SK-N-SH (cell line): ENCODE data around the gene TLX2. TPM values are rescaled to one million over a fixed set of nuclear protein-coding genes. Genes with fewer than 3 reads are reported as not detected.

Experiments used
- CTCF ChIA-PET: fragments of 300-600, 350-600 bp; formaldehyde crosslinking; extraction: SDS; loops from one replicate; lab custom pipeline; 2021; lab: Yijun Ruan, JAX
- POLR2A ChIA-PET: fragments of 350-600 bp; sonication (Branson Sonifier 250); formaldehyde crosslinking; extraction: SDS; loops from one replicate; lab custom pipeline; 2020; ENCODE audit warnings: antibody characterized with exemption, inconsistent platforms; lab: Yijun Ruan, JAX
- DNase-seq: peaks from one replicate; pipeline ENCODE4 v3.0.0; 2012
- H2AFZ ChIP-seq: fragments of 200-600 bp; sonication (generic); 2 replicates; pipeline ENCODE4 v1.8.1; 2016; ENCODE audit warnings: antibody characterized with exemption, mild to moderate bottlenecking, low read depth
- H3F3A ChIP-seq: fragments of 200-600 bp; sonication (generic); replicated peaks from 2 replicates; pipeline ENCODE3; 2016; ENCODE audit warnings: antibody characterized with exemption, mild to moderate bottlenecking; ENCODE audit not compliant: insufficient read depth
- H3K27ac ChIP-seq, 2 experiments: fragments of 200-500 bp in 1 of 2; fragments of 200-600 bp in 1 of 2; sonication (Bioruptor generic) in 1 of 2; sonication (generic), shearing (Covaris generic) in 1 of 2; 2 replicates each; pipeline versions ENCODE4 v1.5.1 to v1.6.1; 2014 to 2016; ENCODE audit warnings: low read depth in 2 of 2, inconsistent platforms in 1 of 2, low read length in 1 of 2, mild to moderate bottlenecking in 1 of 2, mixed read lengths in 1 of 2
- H3K27me3 ChIP-seq: fragments of 200-600 bp; sonication (generic), shearing (Covaris generic); 2 replicates; pipeline ENCODE4 v1.6.1; 2016; ENCODE audit warnings: mixed run types; ENCODE audit not compliant: insufficient read depth
- H3K36me3 ChIP-seq, 2 experiments: fragments of 200-500 bp in 1 of 2; fragments of 200-600 bp in 1 of 2; sonication (Bioruptor generic) in 1 of 2; sonication (generic) in 1 of 2; replicated peaks in 1 of 2; 2 replicates each; pipeline versions ENCODE3 to v1.5.1; 2014 to 2016; ENCODE audit warnings: low read length in 1 of 2, mild to moderate bottlenecking in 1 of 2; ENCODE audit not compliant: insufficient read depth in 2 of 2, control insufficient read depth in 1 of 2
- H3K4me1 ChIP-seq, 2 experiments: fragments of 200-500 bp in 1 of 2; fragments of 200-600 bp in 1 of 2; sonication (Bioruptor generic) in 1 of 2; sonication (generic), shearing (Covaris generic) in 1 of 2; 2 replicates each; pipeline versions ENCODE4 v1.5.1 to v1.6.1; 2014 to 2016; ENCODE audit warnings: low read depth in 1 of 2, low read length in 1 of 2, mixed run types in 1 of 2; ENCODE audit not compliant: insufficient read depth in 2 of 2, control insufficient read depth in 1 of 2
- H3K4me2 ChIP-seq: fragments of 200-600 bp; sonication (generic), shearing (Covaris generic); 2 replicates; pipeline ENCODE4 v1.6.1; 2017; ENCODE audit warnings: mixed run types
- H3K4me3 ChIP-seq, 2 experiments: fragments of 200-500 bp in 1 of 2; fragments of 200-600 bp in 1 of 2; sonication (Bioruptor generic) in 1 of 2; sonication (generic), shearing (Covaris generic) in 1 of 2; 2 replicates each; pipeline versions ENCODE4 v1.5.1 to v1.8.1; 2014 to 2016; ENCODE audit warnings: low read depth in 2 of 2, inconsistent platforms in 1 of 2, low read length in 1 of 2, mild to moderate bottlenecking in 1 of 2, mixed read lengths in 1 of 2, moderate library complexity in 1 of 2
- H3K79me2 ChIP-seq: fragments of 200-600 bp; sonication (generic); 2 replicates; pipeline ENCODE4 v1.8.1; 2017; ENCODE audit warnings: mild to moderate bottlenecking; ENCODE audit not compliant: insufficient read depth
- H3K9ac ChIP-seq: fragments of 200-600 bp; sonication (generic); 2 replicates; pipeline ENCODE4 v1.6.1; 2017; ENCODE audit warnings: mixed run types
- H3K9me2 ChIP-seq: fragments of 200-600 bp; sonication (generic); 2 replicates; pipeline ENCODE4 v1.6.1; 2017; ENCODE audit warnings: mixed run types
- H3K9me3 ChIP-seq: fragments of 200-600 bp; sonication (generic); 2 replicates; pipeline ENCODE4 v1.6.1; 2017; ENCODE audit warnings: mixed run types, mild to moderate bottlenecking, moderate library complexity
- H4K20me1 ChIP-seq: fragments of 200-600 bp; sonication (generic); 2 replicates; pipeline ENCODE4 v1.6.1; 2017; ENCODE audit warnings: mild to moderate bottlenecking, mixed run types; ENCODE audit not compliant: insufficient read depth
- FOXJ3 ChIP-seq: sonication (generic); formaldehyde crosslinking; IDR thresholded peaks from 2 replicates; pipeline ENCODE4 v1.5.1; 2020; ENCODE audit warnings: mild to moderate bottlenecking, missing genetic modification reagents
- MXI1 ChIP-seq: IDR thresholded peaks from 2 replicates; pipeline ENCODE4 v1.6.1; 2012; ENCODE audit warnings: mild to moderate bottlenecking, low read depth, low read length, improper control_type of control experiment
- NFIC ChIP-seq: IDR thresholded peaks from 2 replicates; pipeline ENCODE4 v1.4.0; 2012; ENCODE audit warnings: borderline replicate concordance
- NRF1 ChIP-seq: IDR thresholded peaks from 2 replicates; pipeline ENCODE4 v1.6.1; 2012; ENCODE audit warnings: low read depth, mild to moderate bottlenecking, low read length
- TAF1 ChIP-seq: IDR thresholded peaks from 2 replicates; pipeline ENCODE4 v1.6.1; 2012; ENCODE audit warnings: low read depth, mild to moderate bottlenecking, low read length, moderate library complexity, borderline replicate concordance
- USF1 ChIP-seq: IDR thresholded peaks from 2 replicates; pipeline ENCODE4 v1.4.0; 2012; ENCODE audit warnings: low read depth, borderline replicate concordance
- WGBS: methylation state at CpG from one replicate; pipeline ENCODE4 v1.1.6; 2017; ENCODE audit warnings: low lambda C conversion rate; 5-methylcytosine and 5-hydroxymethylcytosine counted together
- polyA plus RNA-seq, 3 experiments: library from polyadenylated mRNA; depleted of rRNA; stranded (reverse); fragments of >200 nt; gene quantifications; 2 replicates each; pipeline ENCODE4 v1.2.3, GENCODE V29; 2012
- TF ChIP-seq, protein P1 (sequence below): fragments of 150-350 bp; IDR thresholded peaks from 2 replicates; pipeline ENCODE4 v1.6.1; 2017; ENCODE audit warnings: antibody characterized with exemption, low read length, low read depth, borderline replicate concordance

Gene TLX2
- polyA plus RNA-seq, 1 of the 3 experiments (the other 2 are of a cell fraction) = 24.5 TPM

GRCh38 chr2:74498500-74499266, 15.6 kb upstream of the TLX2 start:
- WGBS = 47% methylated on average over 41 of the region's 41 CpGs
- Histone ChIP-seq H2AFZ (peak overlapping the region; percentile 72), H3K9me2 (no peaks in the 10 kb centered on the region), H3K27me3 (no peaks in the 10 kb centered on the region), H3K27ac (no peak overlapping the region), H3K4me2 (peak overlapping the region; percentile 26; the same call in 1 of the 2 replicates), H3K79me2 (no peaks in the 10 kb centered on the region), H3K36me3 (peaks cover 0 to 8% of the 10 kb centered on the region in 2 experiments), H3K9me3 (no peaks in the 10 kb centered on the region), H3K4me3 (peak overlapping the region in 1 of 2 experiments; percentile 24; a peak in 2 of 4 replicates), H4K20me1 (no peaks in the 10 kb centered on the region), H3K9ac (no peak overlapping the region), H3F3A (peaks cover 3% of the 10 kb centered on the region), H3K4me1 (peaks cover 0 to 22% of the 10 kb centered on the region in 2 experiments; a peak in 1 of 4 replicates)
- CTCF ChIA-PET = interaction anchor here (3.1 to 3.7 kb wide), 2 partner anchors 15 to 88 kb away, joined by 19 to 21 read pairs; partner anchors contain the start of genes CCDC142 and TTC31
- no peak for TF ChIP-seq USF1
- no peak for TF ChIP-seq TAF1
- no peak for TF ChIP-seq MXI1
- no peak for TF ChIP-seq NRF1
- TF ChIP-seq NFIC = no peak
- DNase-seq = peak; percentile 49
- POLR2A ChIA-PET = no interaction called here

GRCh38 chr2:74499267-74499939, 14.8 kb upstream of the TLX2 start, which contains the start of gene LBX2:
TSS of gene LBX2 (minus strand) at chr2:74499603. CDS start at chr2:74499537, 66 bp downstream.
- ChIA-PET CTCF (interaction anchor here (0.9 to 3.7 kb wide), 5 partner anchors 14 to 87 kb away, joined by 3 to 21 read pairs (median 19); partner anchors contain the start of genes AUP1, CCDC142, HTRA2 and TTC31), POLR2A (interaction anchor here (2.2 to 3.1 kb wide), 2 partner anchors 11 to 30 kb away, joined by 9 to 10 read pairs; partner anchors contain the start of genes AUP1 and HTRA2)
- Histone ChIP-seq H3K79me2 (no peaks in the 10 kb centered on the region), H3K27ac (no peak within 1 kb of the TSS; a peak in 1 of 4 replicates), H3K27me3 (no peaks in the 10 kb centered on the region), H3K36me3 (peaks cover under 1 to 1% of the 10 kb centered on the region in 2 experiments), H3K4me3 (peak within 1 kb of the TSS in 1 of 2 experiments; percentile 24; a peak in 2 of 4 replicates), H3K4me2 (peak within 1 kb of the TSS; percentile 26; the same call in 1 of the 2 replicates), H3K4me1 (peaks cover 0 to 22% of the 10 kb centered on the region in 2 experiments; a peak in 1 of 4 replicates), H3K9me3 (no peaks in the 10 kb centered on the region), H4K20me1 (no peaks in the 10 kb centered on the region), H3K9ac (no peak within 1 kb of the TSS), H3F3A (peaks cover 3% of the 10 kb centered on the region), H2AFZ (peak within 1 kb of the TSS; percentile 72), H3K9me2 (no peaks in the 10 kb centered on the region)
- 39% methylated on average over 33 of the region's 65 CpGs for WGBS
- peak; percentile 57 for DNase-seq
- no peak for TF ChIP-seq FOXJ3 (CRISPR knock-in tag)
- TF ChIP-seq, protein P1, sequence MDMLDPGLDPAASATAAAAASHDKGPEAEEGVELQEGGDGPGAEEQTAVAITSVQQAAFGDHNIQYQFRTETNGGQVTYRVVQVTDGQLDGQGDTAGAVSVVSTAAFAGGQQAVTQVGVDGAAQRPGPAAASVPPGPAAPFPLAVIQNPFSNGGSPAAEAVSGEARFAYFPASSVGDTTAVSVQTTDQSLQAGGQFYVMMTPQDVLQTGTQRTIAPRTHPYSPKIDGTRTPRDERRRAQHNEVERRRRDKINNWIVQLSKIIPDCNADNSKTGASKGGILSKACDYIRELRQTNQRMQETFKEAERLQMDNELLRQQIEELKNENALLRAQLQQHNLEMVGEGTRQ = no peak
- TF ChIP-seq TAF1 = no peak
